ENCODE results near the gene GJC2.

Gene GJC2

DNA sequence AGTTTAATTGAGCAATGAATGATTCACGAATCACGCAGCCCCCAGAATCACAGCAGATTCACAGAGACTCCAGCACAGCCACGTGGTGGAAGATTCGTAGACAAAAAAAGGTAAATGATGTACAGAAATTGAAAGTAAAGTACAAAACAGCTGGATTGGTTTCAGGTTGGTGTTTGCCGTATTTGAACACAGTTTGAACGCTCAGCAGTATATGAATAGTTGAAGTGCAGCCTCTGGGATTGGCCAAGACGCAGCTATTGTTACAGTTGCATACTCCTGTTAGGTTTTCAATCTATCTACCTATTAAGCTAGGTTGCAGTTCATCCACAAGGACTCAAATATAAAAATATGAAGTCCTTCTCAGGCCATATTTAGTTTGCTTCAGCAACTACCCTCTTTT is 37.6 kb upstream of the GJC2 start:
- no peak for DNase-seq (ENCODE audit: low read depth, low spot score)
- CTCF ChIA-PET = interaction anchor here (1.5 to 5.5 kb wide), 3 partner anchors 11 to 389 kb away, joined by 3 to 22 read pairs (median 9); no protein-coding TSS in a partner anchor
- POLR2A ChIA-PET = no interaction called here

DNA sequence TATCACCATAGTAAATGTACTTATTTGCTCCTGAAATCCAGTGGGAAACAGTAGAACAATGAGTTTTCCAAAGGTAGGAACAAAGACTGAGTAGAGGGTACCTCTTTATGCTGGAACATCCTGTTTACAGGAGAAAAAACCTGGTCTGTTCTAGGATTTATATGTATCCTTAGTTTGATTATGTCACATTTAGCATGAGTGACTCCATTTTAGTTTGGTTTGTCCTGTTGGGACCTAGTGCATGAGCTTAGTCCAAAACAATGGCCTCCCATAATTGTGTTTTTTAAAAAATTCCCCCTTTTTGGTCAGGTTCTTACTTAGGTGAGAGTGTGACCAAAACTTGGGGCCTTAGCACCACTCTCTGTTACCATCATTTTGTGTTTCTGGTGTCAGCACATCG is 37.1 kb upstream of the GJC2 start:
- CTCF ChIA-PET = interaction anchor here (1.0 to 5.5 kb wide), 4 partner anchors 10 to 389 kb away, joined by 3 to 22 read pairs (median 6); no protein-coding TSS in a partner anchor
- POLR2A ChIA-PET = interaction anchor here (0.7 kb wide), 1 partner anchor 68 kb away, joined by 3 read pairs; no protein-coding TSS in a partner anchor

More for the DNA sequence above, 37.6 kb upstream of the GJC2 start:
- H3K4me3 ChIP-seq (ENCODE audit: low read depth, low read length) = no peak overlapping the region
- TF ChIP-seq, protein P1, sequence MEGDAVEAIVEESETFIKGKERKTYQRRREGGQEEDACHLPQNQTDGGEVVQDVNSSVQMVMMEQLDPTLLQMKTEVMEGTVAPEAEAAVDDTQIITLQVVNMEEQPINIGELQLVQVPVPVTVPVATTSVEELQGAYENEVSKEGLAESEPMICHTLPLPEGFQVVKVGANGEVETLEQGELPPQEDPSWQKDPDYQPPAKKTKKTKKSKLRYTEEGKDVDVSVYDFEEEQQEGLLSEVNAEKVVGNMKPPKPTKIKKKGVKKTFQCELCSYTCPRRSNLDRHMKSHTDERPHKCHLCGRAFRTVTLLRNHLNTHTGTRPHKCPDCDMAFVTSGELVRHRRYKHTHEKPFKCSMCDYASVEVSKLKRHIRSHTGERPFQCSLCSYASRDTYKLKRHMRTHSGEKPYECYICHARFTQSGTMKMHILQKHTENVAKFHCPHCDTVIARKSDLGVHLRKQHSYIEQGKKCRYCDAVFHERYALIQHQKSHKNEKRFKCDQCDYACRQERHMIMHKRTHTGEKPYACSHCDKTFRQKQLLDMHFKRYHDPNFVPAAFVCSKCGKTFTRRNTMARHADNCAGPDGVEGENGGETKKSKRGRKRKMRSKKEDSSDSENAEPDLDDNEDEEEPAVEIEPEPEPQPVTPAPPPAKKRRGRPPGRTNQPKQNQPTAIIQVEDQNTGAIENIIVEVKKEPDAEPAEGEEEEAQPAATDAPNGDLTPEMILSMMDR (IDR thresholded peaks at IDR 0.05; ENCODE audit: insufficient read depth, low read length, missing control alignments) = no peak

DNA sequence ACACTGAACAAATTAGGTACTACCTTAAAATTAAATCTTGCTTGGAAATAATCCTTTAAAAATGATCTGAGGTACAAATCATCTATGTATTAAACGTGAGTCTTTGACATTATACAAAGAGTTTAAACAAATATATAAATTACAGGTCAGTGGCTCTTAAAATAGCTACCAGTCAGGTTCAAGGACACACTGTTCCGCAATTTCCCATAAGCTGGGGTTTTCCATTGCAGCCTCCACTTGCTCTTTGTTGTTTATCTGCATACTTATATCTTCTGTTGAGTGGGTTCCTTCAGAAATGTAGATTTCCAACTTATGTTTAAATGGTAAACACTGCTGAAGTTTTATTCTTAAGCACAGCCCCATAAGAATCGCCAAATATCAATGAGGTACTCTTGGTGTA is 34.9 kb upstream of the GJC2 start:
- TF ChIP-seq, protein P1 (IDR thresholded peaks at IDR 0.05; ENCODE audit: insufficient read depth, low read length, missing control alignments) = no peak
- H3K4me3 ChIP-seq (ENCODE audit: low read depth, low read length) = no peak overlapping the region
- CTCF ChIA-PET = interaction anchor here (5.5 kb wide), 1 partner anchor 17 kb away, joined by 22 read pairs; no protein-coding TSS in a partner anchor
- DNase-seq (ENCODE audit: low read depth, low spot score) = no peak
- POLR2A ChIA-PET = no interaction called here

More for the DNA sequence above, 37.1 kb upstream of the GJC2 start:
- TF ChIP-seq, protein P1 (IDR thresholded peaks at IDR 0.05; ENCODE audit: insufficient read depth, low read length, missing control alignments) = no peak
- DNase-seq (ENCODE audit: low read depth, low spot score) = no peak
- H3K4me3 ChIP-seq (ENCODE audit: low read depth, low read length) = no peak overlapping the region

DNA sequence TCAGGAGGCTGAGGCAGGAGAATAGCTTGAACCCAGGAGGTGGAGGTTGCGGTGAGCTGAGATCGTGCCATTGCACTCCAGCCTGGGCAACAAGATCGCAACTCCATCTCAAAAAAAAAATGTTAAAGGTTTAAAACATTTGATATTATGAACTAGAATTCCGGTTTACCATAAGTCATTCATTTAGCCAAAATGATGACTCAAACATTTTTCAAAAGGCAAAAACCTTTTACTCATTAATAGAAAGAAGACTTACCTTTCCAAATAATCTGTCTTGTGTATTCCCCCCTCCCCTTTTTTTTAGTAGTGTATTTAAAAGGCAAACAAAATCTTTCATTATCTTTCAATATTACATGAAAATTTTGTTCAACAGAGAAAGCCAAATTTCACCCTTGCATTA is 32.4 kb upstream of the GJC2 start:
- ChIA-PET CTCF (interaction anchor here (5.5 kb wide), 1 partner anchor 14 kb away, joined by 22 read pairs; no protein-coding TSS in a partner anchor), POLR2A (no interaction called here)
- TF ChIP-seq, protein P1 (IDR thresholded peaks at IDR 0.05; ENCODE audit: insufficient read depth, low read length, missing control alignments) = no peak
- no peak overlapping the region for H3K4me3 ChIP-seq (ENCODE audit: low read depth, low read length)
- DNase-seq (ENCODE audit: low read depth, low spot score) = no peak

DNA sequence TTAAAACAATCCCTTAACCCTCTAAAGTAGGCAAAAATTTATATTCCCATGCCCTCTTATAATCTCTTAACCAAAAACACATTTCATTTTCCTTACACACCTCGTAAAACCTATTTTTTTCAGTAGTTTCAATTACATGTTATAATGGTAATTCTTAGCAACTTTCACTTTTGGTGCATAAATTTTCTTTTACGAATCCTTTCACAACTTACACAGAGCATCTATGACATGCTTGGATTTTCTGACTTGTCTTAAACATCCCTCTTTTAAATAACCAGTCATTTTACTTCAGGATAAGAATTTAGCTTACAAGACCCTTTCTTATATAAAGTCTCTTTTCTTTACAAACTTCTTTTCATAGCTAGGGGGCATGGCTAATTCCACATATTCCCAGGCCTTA is 31.7 kb upstream of the GJC2 start:
- CTCF ChIA-PET = interaction anchor here (0.6 to 6.0 kb wide), 2 partner anchors 13 to 29 kb away, joined by 3 to 58 read pairs; no protein-coding TSS in a partner anchor
- DNase-seq (ENCODE audit: low read depth, low spot score) = no peak
- TF ChIP-seq, protein P1 (IDR thresholded peaks at IDR 0.05; ENCODE audit: insufficient read depth, low read length, missing control alignments) = no peak
- POLR2A ChIA-PET = no interaction called here
- H3K4me3 ChIP-seq (ENCODE audit: low read depth, low read length) = no peak overlapping the region

DNA sequence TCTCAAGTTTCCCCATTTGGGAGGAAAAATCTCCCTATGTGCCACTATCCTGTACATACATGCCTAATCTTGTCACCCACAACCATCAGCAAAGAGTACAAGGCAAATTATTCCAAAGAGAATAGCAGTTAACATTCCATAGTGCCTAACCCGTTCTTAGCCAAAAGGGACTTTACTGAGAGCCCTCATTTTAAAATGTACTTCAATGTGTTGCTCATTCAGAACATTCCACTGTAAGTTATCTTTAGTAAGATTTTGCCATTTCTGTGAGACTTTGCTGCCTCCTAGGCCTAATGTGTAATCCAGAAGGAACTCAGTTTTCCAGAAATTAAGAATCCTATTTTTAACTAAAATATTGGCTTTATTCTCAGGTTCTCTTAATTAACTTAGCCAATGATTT is 29.4 kb upstream of the GJC2 start:
- ChIA-PET CTCF (interaction anchor here (1.1 to 6.0 kb wide), 3 partner anchors 10 to 120 kb away, joined by 4 to 58 read pairs (median 11); no protein-coding TSS in a partner anchor), POLR2A (interaction anchor here (0.7 kb wide), 1 partner anchor 38 kb away, joined by 3 read pairs; no protein-coding TSS in a partner anchor)
- no peak for DNase-seq (ENCODE audit: low read depth, low spot score)
- H3K4me3 ChIP-seq (ENCODE audit: low read depth, low read length) = no peak overlapping the region
- TF ChIP-seq, protein P1 (IDR thresholded peaks at IDR 0.05; ENCODE audit: insufficient read depth, low read length, missing control alignments) = no peak
